RPMI8226 (cell line): ENCODE results near the gene ARHGEF5.
"Not testable (repeated sequence)": the region's sequence is repeated elsewhere in the genome, so short reads cannot be mapped to it uniquely, and the experiment has no call there.

Experiments used
- DNase-seq: peaks from one replicate; pipeline ENCODE4 v3.0.0-alpha.2; 2015

ARHGEF5 gene

DNA sequence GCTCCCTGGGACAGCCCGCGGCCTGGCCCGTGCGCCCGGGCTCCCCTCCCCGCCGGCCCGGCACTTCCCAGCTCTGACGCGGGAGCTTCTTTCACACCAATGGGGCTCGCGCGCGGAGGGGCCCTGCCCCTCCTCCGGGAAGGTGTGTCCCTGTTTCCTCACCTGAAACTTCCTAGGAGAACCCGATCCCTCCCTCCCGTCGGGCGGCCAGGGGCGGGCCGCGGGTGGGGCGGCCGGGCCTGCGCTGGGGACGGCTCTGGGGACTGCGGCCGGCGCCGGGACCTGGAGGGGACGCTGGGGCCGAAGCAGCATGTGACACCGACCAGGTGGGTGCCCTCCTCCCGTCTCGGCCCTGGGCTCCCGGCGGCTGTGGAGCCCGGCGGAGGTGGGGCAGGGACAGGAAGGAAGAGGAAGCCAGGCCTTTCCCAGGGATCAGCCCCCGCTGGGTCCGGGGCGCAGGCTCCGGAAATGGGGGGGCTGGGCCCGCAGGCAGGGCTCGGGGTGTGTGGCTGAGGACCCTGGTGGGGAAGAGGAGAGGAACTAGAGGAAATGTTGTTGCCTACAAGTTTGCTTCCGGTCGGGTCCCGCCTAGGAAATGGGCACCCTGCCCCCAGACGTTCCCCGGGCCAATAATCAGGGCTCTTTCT is at the start of gene ARHGEF5:
TSS of gene ARHGEF5 (plus strand) at position 227 of the 647 bp plus-strand sequence. CDS start 7,268 bp downstream, outside the sequence.
- DNase-seq: not testable (repeated sequence)

DNA sequence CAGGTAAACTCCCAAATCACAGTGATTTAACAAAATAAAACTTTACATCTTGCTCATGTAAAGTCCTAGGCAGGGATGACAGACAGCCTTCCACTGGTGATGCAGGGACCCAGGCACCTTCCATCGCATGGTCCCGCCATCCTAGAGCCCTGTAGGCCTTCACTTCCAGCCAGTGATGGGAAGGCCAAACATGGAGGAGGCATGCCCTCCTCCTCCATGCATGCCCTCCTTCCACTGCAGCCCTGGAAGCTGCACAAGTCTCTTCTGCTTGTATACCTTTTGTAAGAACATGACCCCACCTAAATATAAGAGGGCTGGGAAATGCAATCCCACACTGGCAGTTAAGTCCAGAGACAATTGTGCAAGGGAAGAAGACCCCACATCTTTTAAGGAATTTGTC is 45.5 kb upstream of the ARHGEF5 start:
- not testable (repeated sequence) for DNase-seq

DNA sequence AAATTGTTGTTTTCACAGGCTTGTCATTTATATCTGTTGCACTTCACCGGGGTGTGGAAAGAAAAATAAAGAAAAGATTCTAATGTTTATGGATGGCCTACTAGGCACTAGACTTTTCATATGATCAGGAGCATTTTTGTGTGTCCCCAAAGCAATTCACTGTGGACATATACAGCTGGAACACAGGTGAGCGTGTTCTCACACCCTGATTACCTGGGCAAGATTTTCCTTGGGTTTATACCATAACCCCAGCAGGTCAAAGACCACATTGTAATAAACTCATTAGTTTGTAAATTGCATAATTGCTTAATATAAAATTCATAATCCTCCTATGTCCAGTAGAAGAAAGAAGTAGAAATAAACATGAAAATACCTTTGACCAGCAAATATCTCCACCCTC is 44.0 kb upstream of the ARHGEF5 start:
- DNase-seq: not testable (repeated sequence)

DNA sequence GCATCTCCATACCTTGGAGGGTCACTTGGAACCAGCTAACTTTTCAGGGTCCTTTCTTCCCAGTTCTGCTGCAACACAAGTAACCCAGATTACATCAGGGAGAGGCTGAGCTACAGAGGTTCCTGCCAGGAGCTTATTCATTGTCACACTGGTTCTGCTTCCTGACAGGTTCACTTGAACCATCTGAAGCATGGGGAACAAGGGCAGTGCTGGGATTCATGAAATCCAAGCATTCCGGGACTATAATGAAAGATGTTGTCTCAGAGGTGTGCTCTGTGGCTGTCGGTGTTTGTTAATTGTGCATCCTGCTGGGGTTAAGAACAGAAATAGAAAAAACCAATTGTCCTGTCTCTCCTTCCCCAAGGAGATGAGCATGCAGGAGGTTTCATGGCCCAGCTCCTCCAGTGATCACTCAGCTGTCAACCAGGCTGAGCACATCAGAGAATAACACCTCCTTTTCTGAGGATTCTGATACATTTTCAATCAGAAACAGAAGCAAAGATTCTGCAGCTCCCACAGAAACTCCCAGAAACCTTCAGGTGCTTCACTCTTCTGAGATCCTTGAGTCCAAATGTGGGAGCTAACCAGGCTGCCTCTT is 43.2 kb upstream of the ARHGEF5 start, which contains the start of gene OR2A1:
TSS of gene OR2A1 (plus strand) at position 548 of the 598 bp plus-strand sequence. CDS start 5,706 bp downstream, outside the sequence.
- DNase-seq: not testable (repeated sequence)

DNA sequence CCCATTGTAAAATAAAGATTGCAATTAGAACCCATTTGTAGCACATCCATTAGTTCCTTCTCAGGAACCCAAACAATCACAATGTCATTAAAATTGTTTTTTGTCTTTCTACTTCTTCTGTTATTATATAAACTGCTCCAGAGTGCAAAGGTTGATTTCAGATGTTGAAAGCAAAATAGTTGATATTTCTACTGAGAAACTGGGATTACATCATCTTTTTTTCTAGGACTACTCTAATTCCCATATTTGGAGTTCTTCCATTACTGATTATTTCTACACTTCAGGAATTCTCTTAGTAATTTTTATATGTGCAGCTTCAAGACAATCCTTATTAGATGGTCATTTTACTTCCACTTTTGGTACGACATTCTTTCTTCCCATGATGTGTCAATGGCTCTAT is 37.7 kb upstream of the ARHGEF5 start:
- DNase-seq: not testable (repeated sequence)

DNA sequence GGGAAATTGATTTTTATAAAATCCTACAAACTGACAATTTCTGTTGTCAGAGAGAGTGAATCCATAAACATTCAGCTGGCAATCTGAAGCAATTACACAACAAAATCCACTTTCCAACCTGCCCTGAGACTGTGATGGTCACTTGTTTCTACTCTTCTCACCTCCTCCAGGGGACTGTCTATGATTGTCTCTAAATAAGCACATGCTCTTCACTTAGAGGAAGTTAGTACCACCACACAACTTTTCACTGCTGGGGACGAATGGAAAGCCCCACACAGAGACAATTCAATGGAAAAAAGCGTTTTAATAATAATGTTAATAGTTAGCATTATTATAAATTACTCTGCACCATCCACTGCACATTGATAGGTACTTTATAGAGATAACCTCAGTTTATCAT is 35.7 kb upstream of the ARHGEF5 start:
- DNase-seq: not testable (repeated sequence)

DNA sequence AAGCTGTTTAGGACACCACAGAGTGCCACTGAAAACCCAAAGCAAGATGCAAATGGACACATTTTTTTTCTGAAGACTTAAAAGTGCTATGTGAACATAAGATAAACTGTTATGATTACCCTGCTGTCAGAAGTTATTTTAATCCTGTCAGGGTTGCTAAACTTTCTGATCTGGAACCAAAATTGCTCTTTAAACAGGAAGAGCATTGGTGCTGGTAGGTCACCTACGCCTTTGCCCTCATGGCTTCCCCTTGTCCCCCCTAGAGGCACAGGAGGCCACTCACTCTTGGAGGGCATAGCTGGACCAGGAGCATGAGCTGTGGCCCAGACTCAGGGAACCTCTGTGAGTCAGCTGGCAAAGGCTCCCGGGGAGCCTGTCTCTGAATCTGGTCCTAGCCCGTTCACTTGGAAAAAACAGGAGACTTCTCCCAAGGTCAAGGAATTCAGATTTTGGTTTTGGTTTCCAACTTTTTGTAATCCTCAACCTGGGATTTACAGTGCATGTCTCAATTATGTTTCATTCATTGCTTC is 33.5 kb upstream of the ARHGEF5 start:
- DNase-seq: not testable (repeated sequence)

DNA sequence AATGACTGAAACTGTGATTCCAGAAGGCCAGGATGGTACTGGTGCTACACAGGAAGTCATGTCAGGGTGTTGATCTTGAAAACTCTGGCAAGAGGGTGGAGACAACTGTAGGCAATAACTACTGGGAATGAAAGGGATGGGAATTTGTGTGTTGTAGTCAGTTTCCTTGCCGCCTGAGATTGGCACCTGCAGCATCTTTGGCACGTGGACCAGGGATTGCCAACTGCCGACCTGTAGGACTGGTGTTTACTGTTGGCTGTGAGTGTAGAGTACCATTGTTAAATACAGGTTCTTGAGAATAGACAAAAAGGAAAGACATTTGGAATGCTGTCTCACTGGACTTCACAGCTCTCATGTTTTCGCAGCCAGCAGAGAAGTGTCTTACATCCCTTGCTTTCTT is 31.8 kb upstream of the ARHGEF5 start:
- DNase-seq: not testable (repeated sequence)

DNA sequence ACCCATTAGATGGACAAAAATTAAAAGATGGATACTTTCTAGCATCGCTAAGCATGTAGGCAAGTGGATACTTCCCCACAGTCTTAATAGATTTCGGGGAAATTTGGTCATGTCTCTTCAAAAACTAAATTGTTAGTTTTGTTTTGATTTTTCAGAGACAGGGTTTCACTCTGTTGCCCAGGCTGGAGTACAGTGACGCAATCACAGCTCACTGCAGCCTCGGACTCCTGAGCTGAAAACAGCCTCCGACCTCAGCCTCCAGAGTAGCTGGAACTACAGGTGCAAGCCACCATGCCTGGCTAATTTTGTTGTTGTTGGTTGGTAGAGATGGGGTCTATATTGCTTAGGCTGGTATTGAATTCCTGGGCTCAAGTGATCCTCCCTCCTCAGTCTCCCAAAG is 29.3 kb upstream of the ARHGEF5 start:
- not testable (repeated sequence) for DNase-seq

DNA sequence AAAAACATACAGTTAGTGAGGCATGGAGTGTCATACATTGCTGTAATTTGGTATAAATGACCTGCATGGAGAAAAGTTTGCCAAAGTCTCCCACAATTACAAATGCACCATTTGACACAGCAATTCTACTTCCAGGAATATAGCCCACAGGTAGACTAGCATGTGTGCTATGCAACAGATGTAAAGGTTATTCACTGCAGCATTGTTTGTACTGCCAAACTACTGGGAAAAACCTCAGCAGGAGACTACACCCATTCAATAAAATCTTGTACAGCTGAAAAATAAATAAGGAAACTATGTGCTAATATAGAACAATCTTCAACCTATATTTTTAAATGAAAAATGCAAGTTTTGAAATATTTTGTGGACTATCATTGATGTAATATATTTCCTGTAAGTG is 25.2 kb upstream of the ARHGEF5 start:
- not testable (repeated sequence) for DNase-seq

DNA sequence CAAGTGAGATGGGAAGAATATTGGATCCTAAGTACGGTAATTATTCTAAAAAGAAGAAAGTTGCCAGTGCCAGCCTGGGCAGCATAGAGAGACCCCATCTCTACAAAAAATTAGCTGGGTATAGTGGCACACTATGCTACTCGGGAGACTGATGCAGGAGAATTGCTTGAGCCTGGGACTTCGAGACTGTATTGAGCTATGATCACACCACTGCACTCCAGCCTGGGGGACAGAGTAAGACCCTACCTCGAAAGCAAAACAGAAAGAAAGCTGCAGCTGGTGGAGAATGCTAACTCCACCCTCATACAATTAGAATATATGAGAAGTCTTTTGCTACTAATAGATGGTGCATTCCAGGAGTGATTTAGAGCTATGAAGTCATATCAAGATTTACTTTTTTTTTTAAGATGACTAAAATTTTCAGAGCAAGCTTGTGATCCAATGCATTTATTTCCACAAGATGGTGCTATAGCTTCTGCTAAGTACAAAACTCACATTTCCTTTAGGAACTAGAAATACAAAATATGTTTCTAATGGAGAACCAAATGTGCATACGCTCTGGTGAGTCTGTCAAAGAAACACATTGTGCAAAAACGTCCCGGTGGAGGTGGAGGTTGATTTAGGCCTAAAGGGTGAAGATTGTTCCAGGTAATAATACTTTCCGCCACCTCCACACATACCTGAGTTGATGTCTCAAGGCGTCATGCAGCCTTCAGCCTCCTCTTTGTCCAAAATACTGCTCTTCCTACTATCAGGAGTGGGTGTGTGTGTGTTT is 23.8 kb upstream of the ARHGEF5 start:
- DNase-seq: not testable (repeated sequence)

DNA sequence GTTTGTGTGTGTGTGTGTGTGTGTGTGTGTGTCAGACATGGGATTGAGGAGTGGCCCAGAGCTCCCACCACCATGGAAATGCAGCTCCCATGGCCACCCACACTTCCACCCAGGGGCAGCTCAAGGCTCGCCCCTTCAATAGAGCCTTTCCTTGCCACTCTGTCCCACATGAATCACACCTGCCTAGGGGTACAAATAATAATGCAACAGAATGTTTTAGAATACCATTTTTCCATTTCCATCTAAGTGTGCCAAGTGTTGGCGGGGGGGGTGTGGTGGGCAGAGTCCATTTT is 23.3 kb upstream of the ARHGEF5 start:
- DNase-seq: not testable (repeated sequence)

DNA sequence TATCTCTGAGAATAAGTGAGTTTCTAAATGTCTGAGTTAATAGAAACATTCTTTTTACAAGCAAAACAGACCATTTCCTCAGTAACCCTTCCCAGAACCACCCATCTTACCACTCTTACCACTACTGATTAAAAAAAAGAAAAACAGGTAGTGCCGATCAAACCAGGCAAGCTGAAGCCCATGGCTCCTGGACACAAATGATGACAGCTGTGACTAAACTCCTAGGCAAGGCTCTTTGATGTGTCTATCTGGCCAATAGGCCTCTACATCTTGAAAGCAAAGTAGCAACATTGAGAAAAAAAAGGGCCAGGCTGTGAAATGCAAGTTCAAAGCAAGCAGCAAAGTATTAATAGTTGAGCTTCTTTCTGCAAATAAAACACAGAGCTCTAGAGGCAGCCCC is 6.6 kb upstream of the ARHGEF5 start:
- DNase-seq: not testable (repeated sequence)

DNA sequence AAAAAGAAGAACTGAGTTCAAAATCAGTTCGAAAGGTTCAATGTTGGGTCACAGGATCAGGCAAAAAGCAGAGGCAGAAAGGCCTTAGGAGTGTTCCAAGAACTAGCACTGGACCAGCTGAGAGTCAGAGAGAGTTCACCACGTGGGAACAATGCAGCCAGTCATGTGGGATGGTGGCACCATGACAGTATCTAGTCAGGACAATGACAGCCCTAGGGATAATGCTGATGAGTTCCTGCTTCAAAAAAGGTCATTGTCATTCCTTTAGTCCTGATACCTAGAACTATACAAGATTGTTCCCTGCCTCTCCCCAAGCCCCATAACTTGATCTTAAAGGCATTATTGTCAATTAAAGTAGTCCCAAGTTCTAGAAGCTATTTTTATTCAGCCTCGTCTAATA is 3.5 kb upstream of the ARHGEF5 start:
- DNase-seq: not testable (repeated sequence)

DNA sequence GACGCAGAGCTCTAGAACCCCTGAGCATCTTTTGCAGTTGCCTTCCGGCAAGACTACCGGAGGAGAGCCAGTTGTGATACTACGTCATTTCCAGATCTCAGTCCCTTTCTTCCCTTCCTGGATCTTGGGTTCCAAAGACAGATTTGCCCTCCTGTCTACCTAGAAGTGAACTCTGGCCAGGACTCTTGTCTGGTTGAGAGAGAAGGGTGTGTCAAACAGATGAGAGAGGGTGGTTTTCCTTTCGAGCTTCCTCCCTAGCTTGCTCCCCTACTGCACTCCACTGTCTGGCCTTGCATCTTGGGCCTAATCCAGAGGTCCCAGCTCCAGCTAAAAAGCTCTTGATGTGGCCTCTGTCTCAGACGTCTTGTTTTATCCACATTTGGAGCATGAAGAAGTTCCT is 983 bp downstream of the ARHGEF5 start:
- DNase-seq: not testable (repeated sequence)

DNA sequence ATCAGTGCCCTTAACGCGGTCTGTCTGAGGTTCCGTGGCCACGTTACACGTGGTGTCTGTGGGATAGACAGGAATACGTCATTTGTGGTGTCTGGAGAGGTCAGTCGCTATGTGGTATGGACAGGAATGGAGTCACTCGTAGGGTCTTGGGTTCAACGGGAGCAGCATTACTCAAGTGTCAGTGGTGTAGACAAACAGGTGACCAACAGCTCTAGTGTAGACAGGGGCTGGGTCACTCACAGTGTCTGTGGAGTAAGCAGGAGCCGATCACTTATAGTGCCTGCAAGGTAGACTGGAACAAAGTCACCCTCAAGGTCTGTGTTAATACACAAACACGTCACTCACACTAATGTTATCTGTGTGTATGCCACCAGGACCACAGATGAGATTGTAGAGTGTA is 1.7 kb downstream of the ARHGEF5 start:
- not testable (repeated sequence) for DNase-seq

DNA sequence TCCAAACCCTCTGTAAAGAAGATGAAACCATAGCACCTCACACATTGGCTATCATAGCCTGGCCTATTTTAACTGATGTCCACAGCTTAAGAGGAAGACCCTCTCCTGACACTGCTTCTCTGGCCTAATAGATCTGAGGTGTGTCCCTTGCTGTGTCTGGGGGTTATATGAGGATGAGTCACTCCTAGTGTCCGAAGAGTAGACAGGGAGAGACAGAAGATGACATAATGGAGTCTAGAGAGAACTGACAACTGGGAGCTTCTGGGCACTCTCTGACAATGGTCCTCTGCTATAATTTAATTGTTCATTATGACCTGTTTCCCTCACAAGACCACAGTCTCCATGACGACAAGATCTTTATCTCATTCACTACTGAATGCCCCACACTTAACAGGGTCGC is 6.9 kb downstream of the ARHGEF5 start:
- not testable (repeated sequence) for DNase-seq

DNA sequence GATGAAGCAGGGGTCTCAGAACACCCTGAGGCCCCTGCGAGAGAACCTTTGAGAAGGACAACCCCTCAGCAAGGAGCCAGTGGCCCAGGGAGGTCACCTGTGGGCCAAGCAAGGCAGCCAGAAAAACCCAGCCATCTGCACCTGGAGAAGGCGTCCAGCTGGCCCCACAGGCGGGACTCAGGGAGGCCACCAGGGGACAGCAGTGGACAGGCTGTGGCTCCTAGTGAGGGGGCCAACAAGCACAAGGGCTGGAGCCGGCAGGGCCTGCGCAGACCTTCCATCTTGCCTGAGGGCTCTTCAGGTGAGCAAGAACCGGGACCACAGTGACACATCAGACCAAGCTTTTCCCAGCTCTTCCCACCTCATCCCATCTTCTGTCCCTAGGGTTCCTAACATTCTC is 10.3 kb downstream of the ARHGEF5 start:
- not testable (repeated sequence) for DNase-seq

DNA sequence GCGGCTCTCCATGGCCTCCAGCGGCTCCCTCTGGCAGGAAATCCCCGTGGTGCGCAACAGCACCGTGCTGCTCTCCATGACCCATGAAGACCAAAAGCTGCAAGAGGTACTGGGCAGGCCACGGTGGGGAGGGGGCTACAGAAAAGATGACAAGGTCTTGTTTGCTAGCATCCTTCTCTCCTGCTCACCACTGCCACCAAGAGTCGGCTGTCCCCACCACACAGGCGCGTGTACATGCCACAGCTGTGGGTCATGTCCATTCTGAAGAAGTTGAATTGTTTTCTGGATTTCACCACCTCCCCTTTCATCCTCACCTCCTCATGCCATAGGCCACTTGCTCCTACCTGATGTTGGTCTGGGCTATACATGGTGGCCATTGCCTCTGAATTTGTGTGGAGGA is 12.0 kb downstream of the ARHGEF5 start:
- not testable (repeated sequence) for DNase-seq

DNA sequence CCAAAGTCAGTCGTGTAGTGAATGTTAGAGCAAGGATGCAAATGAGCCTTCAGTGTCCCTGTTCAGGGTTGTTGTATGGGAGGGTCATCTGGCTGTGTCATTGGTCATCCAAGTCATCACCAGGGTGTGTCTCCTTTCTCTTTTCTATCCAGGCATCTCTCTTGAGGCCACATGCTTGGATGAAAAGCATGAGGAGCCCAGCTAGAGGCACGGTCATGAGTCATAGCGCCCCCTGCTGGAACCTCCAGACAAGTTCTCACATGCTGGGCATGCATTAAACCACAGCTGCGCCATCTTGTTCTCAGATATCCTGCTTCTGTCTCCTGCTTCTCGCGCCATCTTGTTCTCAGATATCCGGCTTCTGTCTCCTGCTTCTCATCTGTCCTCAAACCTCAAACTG is 14.0 kb downstream of the ARHGEF5 start:
- DNase-seq: not testable (repeated sequence)

DNA sequence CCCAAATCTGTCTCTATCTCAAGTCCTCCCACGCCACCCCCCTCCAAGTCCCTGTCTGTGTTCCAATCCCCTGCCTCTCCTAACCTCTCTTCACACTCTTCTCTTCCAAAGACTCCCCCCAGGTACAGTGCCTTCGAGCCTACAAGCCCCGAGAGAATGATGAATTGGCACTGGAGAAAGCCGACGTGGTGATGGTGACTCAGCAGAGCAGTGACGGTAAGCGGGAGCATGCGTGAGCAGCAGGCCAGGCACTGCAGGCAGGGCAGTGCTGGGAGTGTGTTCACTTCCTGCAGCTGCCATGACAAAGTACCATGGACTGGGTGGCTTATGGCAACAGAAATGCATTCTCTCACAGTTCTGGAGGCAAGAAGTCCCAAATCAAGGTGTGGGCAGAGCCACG is 23.4 kb downstream of the ARHGEF5 start:
- no peak for DNase-seq

DNA sequence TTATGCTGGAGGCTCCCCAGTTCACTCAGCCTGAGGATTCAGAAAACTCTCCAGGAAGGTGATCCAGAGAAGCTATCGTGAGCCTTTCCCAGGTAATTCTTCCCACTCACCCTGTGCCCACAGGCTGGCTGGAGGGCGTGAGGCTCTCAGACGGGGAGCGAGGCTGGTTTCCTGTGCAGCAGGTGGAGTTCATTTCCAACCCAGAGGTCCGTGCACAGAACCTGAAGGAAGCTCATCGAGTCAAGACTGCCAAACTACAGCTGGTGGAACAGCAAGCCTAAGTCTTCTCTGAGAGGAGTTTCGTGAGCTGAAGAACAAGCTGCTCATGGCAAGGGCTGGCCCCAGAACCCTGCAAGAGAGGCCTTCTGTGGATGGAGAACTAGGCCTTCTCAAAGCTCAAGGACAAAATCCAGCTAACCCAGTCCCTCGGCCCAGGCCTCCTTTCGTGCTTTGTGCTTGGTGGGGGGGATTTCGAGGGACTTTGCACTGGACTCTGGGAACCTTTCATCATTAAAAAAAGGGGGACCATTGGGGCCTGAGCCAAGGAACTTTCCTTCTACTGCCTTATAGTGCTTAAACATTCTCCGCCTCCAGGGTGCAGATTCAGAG is 24.7 kb downstream of the ARHGEF5 start:
- DNase-seq: no peak

DNA sequence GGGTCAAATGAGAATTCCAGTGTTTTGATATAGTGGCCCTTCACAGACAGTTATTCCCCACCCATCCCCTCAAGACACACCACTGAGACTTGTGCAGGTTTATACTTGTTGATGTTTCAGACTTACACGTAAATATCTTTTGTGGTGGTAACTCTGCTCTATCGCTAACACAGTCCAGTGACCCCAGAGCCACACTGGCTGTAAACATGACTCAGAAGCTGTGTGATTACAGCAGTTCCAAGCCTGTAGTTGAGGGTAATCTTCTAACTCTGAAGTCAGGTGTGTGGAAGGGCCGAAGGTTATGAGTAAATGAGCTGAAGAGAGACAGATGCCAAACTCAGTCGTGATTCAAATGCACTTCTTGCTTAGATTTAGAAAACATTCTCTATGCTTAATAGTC is 28.9 kb downstream of the ARHGEF5 start:
- DNase-seq: no peak
